ENCODE measurements around the gene PPIF.
A peak's percentile ranks its signal among the peaks of the same experiment; 100 is the strongest.

PPIF gene

GRCh38 chr10:79387974-79388850, 40.9 kb downstream of the PPIF start:
- DNase-seq = peak; percentile 19

GRCh38 chr10:79390057-79390456, 42.8 kb downstream of the PPIF start:
- DNase-seq = no peak

GRCh38 chr10:79390551-79391229, 43.4 kb downstream of the PPIF start:
- peak; percentile 19 for DNase-seq

DNA sequence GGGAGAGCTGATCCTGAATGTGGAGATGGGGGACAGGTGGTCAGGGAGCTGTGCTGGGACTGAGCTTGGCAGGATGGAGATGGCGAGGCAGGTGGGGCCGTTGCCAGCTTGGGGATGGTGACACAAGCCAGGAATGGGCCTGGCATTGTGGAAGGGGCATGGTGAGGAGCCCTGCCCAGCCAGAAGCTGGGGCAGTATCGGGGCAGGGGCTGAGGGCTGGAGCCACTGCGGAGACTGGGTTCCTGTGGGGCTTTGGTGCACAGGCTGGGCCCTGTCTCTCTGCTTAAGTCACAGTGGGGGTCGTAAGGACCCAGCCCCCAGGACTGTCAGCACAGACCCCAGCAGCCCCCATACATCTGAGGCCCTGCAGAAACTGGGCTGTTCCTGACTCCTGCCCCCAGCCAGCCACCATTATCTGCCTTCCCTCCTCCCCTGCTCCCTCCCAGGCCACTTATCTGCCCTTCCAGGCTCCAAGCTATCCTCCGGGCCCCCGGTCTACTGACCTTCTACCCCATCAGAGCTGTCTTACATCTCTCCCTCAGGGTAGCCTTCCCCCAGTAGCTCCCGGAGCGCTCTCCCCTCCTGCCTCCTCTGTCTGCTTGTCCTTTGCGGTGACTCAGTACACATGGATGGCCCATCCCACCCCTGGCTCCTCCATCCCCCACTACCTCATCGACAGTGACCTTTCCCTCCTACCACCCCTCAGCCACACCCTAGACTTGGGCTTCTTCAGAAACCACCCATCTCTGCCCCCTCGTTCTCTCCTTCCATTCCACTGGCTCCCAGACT, 44.2 kb downstream of the PPIF start:
- DNase-seq = peak; percentile 21

GRCh38 chr10:79392020-79392398, 44.7 kb downstream of the PPIF start:
- peak; percentile 6 for DNase-seq

DNA sequence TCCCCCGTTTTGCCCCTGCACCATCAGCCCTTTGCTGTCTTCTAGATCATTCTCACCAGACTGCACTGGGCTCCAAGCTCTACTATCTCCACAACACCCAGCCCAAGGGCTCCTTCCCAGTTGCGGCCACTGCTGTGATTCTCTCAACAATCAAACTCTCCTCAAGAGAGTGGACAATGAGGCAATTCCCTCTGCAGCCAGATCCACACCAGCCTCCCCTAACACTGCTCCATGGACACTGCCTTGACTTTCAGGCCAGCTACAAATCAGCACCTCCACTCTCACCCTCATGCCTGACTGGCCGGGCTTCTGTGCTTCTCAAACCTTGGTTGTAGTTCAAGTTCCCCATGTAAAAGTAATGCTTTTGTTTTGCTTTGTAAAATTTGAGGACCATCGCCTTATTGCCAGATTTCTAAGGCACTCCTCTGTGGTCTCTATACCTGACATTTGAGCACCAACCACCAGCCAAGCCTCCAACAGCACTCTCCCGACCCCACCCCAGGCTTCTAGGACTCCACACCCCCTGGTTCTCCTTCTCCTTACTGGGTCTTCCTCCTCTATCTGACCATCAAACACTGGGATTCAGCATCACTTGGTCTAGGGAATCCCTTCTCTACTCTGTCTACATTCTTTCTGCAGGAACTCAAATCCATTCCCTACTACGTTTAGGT, 45.4 kb downstream of the PPIF start:
- no peak for DNase-seq

DNA sequence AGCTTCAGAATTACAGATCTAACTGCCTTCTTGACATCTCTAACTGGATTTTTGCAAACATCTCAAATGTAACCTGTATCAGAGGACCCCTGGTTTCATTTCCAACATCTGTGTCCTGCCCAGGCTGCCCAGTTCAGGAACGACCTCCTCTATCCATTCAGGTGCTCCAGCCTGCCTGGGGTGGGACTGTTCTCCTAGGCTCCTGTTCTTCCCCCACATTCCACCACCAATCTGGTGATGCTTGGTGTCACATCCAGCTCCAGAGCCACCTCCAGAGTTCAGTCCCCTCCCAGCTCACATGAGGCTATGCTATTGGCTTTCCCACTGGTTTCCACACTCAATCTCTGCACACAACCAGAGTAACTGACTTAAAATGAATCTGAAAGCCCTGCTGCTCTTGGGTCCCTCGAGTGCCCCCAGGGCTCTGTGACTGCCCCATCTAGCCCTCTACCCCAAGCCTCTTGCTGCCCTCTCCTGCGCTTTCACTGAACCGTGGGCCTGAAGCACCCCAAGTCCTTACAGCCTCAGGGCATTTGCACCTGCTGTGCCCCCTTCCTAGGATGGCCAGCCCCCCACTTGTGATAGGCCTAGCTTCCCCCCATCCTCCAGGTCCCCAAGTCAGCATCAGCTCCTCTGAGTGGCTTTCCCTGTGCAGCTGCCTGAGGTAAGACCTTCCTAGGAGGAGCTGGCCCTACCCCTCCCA, 46.1 kb downstream of the PPIF start:
- no peak for DNase-seq

GRCh38 chr10:79393924-79394610, 46.8 kb downstream of the PPIF start:
- no peak for DNase-seq

- no peak for DNase-seq
Measured at GRCh38 chr10:79394664-79395063, 47.4 kb downstream of the PPIF start.

DNA sequence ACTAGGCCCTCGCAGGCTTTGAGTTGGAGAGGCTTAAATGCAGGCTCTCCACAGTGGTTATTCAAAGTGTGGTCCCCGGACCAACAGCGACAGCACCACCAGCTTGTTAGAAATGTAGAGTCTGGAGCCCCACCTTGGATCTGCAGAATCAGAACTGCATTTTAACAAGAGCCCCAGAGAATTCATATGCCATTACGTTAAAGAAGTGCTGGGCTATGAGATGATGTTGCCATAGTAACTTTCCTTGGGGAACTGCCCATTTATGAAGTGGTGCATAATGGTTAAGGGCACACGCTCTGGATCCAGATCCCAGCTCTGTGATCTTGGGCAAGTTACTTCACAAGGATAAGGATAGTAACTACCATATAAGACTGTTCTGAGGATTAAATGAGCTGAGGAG, 49.3 kb downstream of the PPIF start:
- DNase-seq = no peak

GRCh38 chr10:79397051-79397450, 49.8 kb downstream of the PPIF start:
- DNase-seq = no peak

DNA sequence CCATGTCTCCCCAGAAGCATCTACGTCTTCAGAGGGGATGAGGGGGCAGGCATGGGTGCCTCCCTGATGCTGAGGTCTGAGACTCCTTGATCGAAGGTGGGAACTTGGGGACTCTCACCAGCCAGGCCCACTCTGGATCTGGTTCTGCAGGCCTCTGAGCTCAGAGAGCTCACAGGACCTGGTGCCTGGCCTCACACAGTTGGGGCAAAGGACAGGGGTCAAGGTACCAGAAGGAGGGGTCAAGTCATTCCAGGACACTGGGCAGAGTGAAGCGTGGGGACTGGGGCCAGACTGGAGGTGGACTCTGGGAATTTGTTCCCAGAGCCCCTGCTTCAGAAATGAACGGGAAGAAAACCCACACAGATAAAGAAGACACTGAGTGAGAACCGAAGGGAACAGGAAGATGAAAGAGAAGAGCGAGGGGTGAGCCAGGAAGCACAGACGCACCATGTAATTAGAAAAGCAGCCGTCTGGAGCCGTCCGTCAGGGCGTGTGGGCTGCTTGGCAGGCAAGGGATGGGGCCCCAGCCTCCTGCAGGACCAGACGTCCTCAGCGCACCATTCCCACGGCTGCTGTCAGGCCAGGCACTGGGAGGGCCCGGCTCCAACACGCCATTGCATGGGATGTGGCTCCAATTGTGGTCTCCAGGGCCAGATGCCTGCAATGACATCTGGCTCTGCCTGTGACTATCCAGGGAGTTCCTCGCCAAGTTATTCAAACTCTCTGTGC, 50.5 kb downstream of the PPIF start:
- DNase-seq = no peak

DNA sequence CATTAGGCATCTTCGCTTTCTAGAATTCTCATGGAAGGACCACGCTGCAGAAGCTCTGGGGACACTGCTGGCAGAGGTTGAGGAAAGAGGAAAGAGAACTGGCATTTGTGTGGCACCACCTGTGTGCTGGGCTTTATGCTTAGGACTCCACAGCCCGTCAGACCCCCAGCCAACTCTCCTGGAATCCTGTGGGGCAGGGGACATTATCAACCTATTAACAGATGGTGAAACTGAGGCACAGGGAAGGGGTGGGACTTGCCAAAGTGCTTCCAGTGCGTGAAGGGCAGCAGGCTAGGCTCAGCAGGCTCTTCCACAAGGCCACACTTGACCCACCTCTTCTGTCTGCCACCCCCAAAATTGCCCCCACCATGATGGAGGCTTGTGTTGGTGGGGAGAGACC, 51.4 kb downstream of the PPIF start:
- no peak for DNase-seq

GRCh38 chr10:79399223-79399831, 52.1 kb downstream of the PPIF start:
- no peak for DNase-seq

DNA sequence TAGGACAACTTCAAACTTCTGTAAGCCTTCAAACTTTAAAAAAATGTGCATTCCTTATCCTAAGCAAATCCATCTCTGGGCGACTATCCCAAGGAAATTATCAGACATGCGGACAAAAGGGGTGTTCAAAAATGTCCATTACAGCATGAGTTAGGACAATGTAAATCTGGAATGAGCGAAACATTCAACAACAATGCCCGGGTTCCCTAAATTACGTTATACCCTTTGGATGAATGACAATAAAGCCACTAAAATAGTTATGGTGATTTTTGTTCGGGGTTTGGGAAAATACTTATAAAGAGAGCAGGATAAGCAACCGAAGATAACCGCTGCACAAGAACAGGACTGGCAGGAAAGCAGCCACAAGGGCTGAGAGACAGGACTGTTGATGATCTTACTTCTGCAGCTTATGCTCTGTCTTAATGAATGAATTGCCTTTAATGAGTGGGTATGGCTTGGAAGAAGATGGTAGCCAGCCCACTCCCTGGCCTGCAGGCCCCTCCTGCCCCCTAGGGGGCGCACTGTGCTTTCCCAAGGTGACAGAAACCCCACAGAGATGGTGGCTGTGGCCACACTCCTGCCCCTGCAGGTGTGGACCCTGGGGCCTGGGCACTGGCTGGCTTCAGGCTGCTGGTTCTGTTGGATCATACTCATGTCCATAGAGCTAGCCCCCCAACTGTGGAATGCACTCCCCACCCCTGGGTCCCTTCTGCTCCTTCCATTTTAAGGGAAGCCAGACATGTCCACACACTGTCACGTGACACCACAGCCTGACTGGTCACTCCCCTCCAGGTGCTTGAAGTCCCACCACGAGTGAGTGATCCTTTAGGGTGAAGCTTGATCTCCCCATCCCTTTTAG, 53.1 kb downstream of the PPIF start:
- peak; percentile 65 for DNase-seq

DNA sequence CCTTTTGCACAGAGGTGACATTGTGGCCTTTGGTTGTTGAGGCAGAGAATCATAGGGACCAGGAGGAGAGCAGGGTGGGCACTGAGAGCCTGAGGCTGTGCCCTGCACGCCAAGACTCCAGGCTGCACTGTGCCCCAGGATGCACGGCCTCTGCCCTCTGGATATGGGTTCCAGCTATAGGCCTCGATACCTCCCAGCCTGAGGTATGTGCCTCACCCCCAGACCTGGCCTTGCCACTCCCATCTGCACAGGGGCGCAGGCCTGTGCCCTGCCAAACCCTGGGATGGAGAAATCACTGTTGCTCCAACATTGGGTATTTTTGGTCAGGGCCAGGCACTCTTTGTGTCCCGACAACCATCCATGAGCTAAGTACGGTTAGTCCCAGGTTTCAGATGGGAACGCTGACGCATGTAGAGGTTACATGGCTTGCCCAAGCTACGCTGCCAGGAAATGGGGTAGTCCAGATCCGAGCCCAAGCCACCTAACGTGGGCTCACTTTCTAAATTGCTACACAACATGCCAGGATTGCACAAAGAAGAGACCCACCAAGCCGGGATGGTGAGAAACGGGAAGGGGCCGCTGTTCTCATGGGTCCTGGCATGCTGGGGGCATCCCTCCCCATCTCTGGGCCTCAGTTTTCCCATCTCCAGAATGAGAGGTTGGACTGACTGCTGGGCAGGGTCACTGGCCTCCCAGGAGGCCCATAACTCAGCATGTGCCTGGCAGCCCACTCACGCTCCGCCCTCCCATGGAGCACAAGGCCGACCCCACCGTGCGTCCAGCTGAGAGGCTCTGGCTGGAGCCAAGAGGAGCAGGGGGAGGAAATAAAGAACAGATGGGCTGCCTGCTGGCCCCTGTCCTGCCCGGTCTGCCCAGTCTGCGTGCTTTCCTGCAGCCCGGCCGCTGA, 54.0 kb downstream of the PPIF start:
- DNase-seq = no peak

DNA sequence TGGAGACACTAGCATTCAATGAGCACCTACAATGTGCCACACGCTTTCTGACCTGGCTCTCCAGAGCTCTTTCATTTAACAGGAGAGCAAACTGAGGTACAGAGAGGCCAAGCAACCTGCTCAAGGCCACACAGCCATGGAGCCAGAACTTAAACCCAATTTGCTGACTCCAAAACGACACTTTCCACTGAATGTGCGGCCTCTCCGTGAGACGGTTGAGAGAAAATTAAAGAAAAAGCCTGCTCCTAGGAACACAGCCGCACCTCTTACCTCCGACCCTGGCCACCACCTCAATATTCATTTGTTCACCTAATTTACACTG, 55.3 kb downstream of the PPIF start:
- no peak for DNase-seq

DNA sequence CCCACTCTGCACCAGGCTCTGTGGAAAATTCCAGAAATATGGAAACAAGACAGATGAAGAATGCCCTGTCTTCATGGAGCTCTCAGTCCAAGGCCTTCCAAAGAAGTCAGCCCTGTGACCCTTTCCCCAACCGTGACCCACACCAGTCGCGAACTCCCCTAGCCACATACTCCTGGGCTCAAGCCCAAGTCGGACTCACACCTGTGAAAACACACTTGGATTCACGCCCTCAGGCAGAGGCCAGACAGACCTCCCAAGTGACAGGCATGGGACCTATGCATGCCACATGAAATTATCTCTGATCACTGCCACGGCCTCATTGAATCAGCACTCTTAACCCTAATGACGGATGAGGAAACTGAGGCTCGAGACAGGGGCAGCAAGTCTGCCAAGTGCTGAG, 55.7 kb downstream of the PPIF start:
- no peak for DNase-seq

Data from activated CD4-positive, CD25-positive, alpha-beta regulatory T cell treated with anti-CD3 and anti-CD28 coated beads, Interleukin-2, amount 50 U/mL, for 72 hours (primary cell).